GM20431 (cell line): ENCODE data around the gene CLEC16A.
"Not testable (repeated sequence)": the region's sequence is repeated elsewhere in the genome, so short reads cannot be mapped to it uniquely, and the experiment has no call there.

Experiments used
- in situ Hi-C: fragments of 300-500 bp; cut with MseI, MboI; formaldehyde crosslinking; loops from one replicate; pipeline ENCODE4 v1.15.0; 2020; ENCODE audit warnings: low sequenced_read_pairs; ENCODE audit not compliant: unreplicated experiment

Gene CLEC16A

GRCh38 chr16:10936272-10936984 lies 7.9 kb upstream of the CLEC16A start:
- in situ Hi-C loops = no loop called here

- in situ Hi-C loops = no loop called here
These were observed 7.1 kb upstream of the CLEC16A start for GRCh38 chr16:10937068-10937859.

- in situ Hi-C loops = no loop called here
These were observed 6.0 kb upstream of the CLEC16A start for GRCh38 chr16:10938321-10938720.

GRCh38 chr16:10938796-10939648 lies 5.3 kb upstream of the CLEC16A start:
- in situ Hi-C loops = no loop called here

- in situ Hi-C loops = no loop called here
These were observed 4.6 kb upstream of the CLEC16A start for GRCh38 chr16:10939649-10940234.

GRCh38 chr16:10940501-10941079 lies 3.8 kb upstream of the CLEC16A start:
- in situ Hi-C loops = no loop called here

GRCh38 chr16:10941127-10941933 lies 3.0 kb upstream of the CLEC16A start:
- in situ Hi-C loops = no loop called here

- in situ Hi-C loops = not testable (repeated sequence)
These were observed 2.4 kb upstream of the CLEC16A start for GRCh38 chr16:10941935-10942351.

GRCh38 chr16:10942352-10943063 lies 1.9 kb upstream of the CLEC16A start, which contains the start of gene DEXI:
Gene DEXI, minus strand, starts transcription at chr16:10942468. Its CDS starts 463 bp downstream, at chr16:10942005.
- in situ Hi-C loops = no loop called here

- in situ Hi-C loops = no loop called here
These were observed 1.4 kb upstream of the CLEC16A start for GRCh38 chr16:10943064-10943353.

GRCh38 chr16:10945065-10945787 lies 862 bp downstream of the CLEC16A start:
- in situ Hi-C loops = no loop called here

GRCh38 chr16:10946308-10946707 lies 1.9 kb downstream of the CLEC16A start:
- in situ Hi-C loops = no loop called here

GRCh38 chr16:10947211-10947787 lies 2.9 kb downstream of the CLEC16A start:
- in situ Hi-C loops = no loop called here

- in situ Hi-C loops = no loop called here
These were observed 5.1 kb downstream of the CLEC16A start for GRCh38 chr16:10949424-10949970.

- in situ Hi-C loops = loop anchor here (25.0 kb wide), 1 partner anchor 887 kb away; no protein-coding TSS in a partner anchor
These were observed 6.0 kb downstream of the CLEC16A start for GRCh38 chr16:10950393-10950792.

- in situ Hi-C loops = loop anchor here (25.0 kb wide), 1 partner anchor 886 kb away; no protein-coding TSS in a partner anchor
These were observed 6.7 kb downstream of the CLEC16A start for GRCh38 chr16:10951026-10951425.

GRCh38 chr16:10954903-10955302 lies 10.5 kb downstream of the CLEC16A start:
- in situ Hi-C loops = loop anchor here (25.0 kb wide), 1 partner anchor 882 kb away; no protein-coding TSS in a partner anchor
